HepG2 (cell line): ENCODE data around the gene LCK. TPM values are rescaled to one million over a fixed set of nuclear protein-coding genes. Genes with fewer than 3 reads are reported as not detected.

ENCODE experiments used
- AKNA ChIP-seq: sonication (generic); formaldehyde crosslinking; IDR thresholded peaks from 2 replicates; pipeline ENCODE4 v1.4.0; 2020; ENCODE audit warnings: missing genetic modification reagents, borderline replicate concordance
- CERS6 ChIP-seq: sonication (generic); formaldehyde crosslinking; IDR thresholded peaks from 2 replicates; pipeline ENCODE4 v1.5.0; 2020; ENCODE audit warnings: missing genetic modification reagents
- HNF1A ChIP-seq, 2 experiments: sonication (generic) in 1 of 2; formaldehyde crosslinking in 1 of 2; IDR thresholded peaks; 2 replicates each; pipeline versions ENCODE4 v1.4.0 to v1.6.1; 2016 to 2020; ENCODE audit warnings: borderline replicate concordance in 1 of 2, low read depth in 1 of 2, mild to moderate bottlenecking in 1 of 2, missing genetic modification reagents in 1 of 2
- NONO ChIP-seq, 2 experiments: fragments of 450-650 bp in 1 of 2; sonication (generic) in 1 of 2; formaldehyde crosslinking in 1 of 2; IDR thresholded peaks in 1 of 2; conservative IDR thresholded peaks in 1 of 2; 2 replicates each; pipeline versions ENCODE4 v1.6.1 to v1.8.0; 2017 to 2022; ENCODE audit warnings: mild to moderate bottlenecking in 1 of 2, missing genetic modification reagents in 1 of 2, moderate library complexity in 1 of 2
- ZBED4 ChIP-seq: sonication (generic); formaldehyde crosslinking; IDR thresholded peaks from 2 replicates; pipeline ENCODE4 v1.4.0; 2020; ENCODE audit warnings: missing genetic modification reagents, borderline replicate concordance
- ZNF446 ChIP-seq: sonication (generic); formaldehyde crosslinking; IDR thresholded peaks from 2 replicates; pipeline ENCODE4 v1.5.0; 2020; ENCODE audit warnings: mild to moderate bottlenecking, missing genetic modification reagents
- ZNF598 ChIP-seq: sonication (generic); formaldehyde crosslinking; IDR thresholded peaks from 2 replicates; pipeline ENCODE4 v1.5.1; 2020; ENCODE audit warnings: mild to moderate bottlenecking, missing genetic modification reagents, borderline replicate concordance
- polyA plus RNA-seq, 8 experiments: library from polyadenylated mRNA; depleted of rRNA in 3 of 8; stranded (reverse) in 7 of 8; unstranded in 1 of 8; fragments of >200 nt; fragmentation: Illumina TruSeq in 4 of 8; extraction: Trizol in 4 of 8; gene quantifications; 2 replicates each; pipeline versions ENCODE4 v1.2.1 to v1.2.3, GENCODE V29; 2011 to 2016; ENCODE audit warnings: low read depth in 4 of 8, missing spikeins in 1 of 8, mixed read lengths in 1 of 8; ENCODE audit not compliant: insufficient read depth in 1 of 8
- total RNA-seq, 5 experiments: library from RNA; depleted of rRNA; stranded (reverse); fragments of >200 nt; fragmentation: Illumina TruSeq; extraction: Trizol; gene quantifications; 2 replicates each; pipeline ENCODE4 v1.2.3, GENCODE V29; 2016; ENCODE audit warnings: low read depth in 1 of 5

LCK gene
- total and polyA plus RNA-seq, 2 of the 13 experiments (the other 11 are each of a cell fraction or from before 2014, with no cell fraction given), result 0.93 to 1.8 TPM

- TF ChIP-seq CERS6 (CRISPR knock-in tag), result no peak
- peak; percentile 71; the same call in 1 of the 2 replicates for TF ChIP-seq ZBED4 (CRISPR knock-in tag)
- TF ChIP-seq AKNA, result no peak
- TF ChIP-seq ZNF598 (CRISPR knock-in tag), result no peak
- no peak for TF ChIP-seq HNF1A (IDR thresholded peaks at IDR 0.05; ENCODE audit: low read depth)
- TF ChIP-seq HNF1A (CRISPR knock-in tag; IDR thresholded peaks at IDR 0.05; ENCODE audit: borderline replicate concordance), result peak; percentile 36; the same call in 1 of the 2 replicates
- TF ChIP-seq NONO (IDR thresholded peaks at IDR 0.05), result no peak
- TF ChIP-seq NONO (CRISPR knock-in tag; conservative IDR thresholded peaks at IDR 0.05), result no peak; the same call in 1 of the 2 replicates
- TF ChIP-seq ZNF446 (CRISPR knock-in tag), result no peak
Measured at GRCh38 chr1:32241001-32241763, 9.9 kb upstream of the LCK start (continued).
